HG03039 (cell line): ENCODE measurements around the gene ACOXL.

Experiments
- ATAC-seq: cut with Tn5 transposase; IDR thresholded peaks from one replicate; pipeline ENCODE4 v1.9.1; 2021; ENCODE audit warnings: mild to moderate bottlenecking, moderate library complexity; ENCODE audit not compliant: unreplicated experiment

The ACOXL gene

DNA sequence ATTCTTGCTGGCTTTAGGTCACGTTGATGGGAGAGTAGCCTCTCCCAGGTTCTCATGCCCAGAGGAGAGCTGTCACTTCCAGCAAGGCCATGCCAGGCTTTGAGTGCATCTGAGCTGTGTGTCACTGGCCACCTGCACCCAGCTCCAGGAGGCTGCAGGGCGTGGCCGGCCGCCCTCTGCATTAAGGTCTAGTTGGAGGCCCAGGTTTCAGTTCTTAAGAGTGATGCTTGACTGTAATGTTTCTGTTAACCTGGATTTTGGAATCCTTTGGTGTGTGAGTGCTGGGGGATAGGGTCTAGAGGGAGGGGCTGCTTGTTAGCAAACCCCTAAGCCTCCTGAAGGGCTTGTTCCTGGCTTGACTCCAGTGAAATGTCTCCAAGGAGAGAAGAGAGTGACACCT lies 140.1 kb downstream of the ACOXL start:
- no peak for ATAC-seq

- no peak for ATAC-seq
Observed at GRCh38 chr2:110873056-110873502, 140.7 kb downstream of the ACOXL start.

DNA sequence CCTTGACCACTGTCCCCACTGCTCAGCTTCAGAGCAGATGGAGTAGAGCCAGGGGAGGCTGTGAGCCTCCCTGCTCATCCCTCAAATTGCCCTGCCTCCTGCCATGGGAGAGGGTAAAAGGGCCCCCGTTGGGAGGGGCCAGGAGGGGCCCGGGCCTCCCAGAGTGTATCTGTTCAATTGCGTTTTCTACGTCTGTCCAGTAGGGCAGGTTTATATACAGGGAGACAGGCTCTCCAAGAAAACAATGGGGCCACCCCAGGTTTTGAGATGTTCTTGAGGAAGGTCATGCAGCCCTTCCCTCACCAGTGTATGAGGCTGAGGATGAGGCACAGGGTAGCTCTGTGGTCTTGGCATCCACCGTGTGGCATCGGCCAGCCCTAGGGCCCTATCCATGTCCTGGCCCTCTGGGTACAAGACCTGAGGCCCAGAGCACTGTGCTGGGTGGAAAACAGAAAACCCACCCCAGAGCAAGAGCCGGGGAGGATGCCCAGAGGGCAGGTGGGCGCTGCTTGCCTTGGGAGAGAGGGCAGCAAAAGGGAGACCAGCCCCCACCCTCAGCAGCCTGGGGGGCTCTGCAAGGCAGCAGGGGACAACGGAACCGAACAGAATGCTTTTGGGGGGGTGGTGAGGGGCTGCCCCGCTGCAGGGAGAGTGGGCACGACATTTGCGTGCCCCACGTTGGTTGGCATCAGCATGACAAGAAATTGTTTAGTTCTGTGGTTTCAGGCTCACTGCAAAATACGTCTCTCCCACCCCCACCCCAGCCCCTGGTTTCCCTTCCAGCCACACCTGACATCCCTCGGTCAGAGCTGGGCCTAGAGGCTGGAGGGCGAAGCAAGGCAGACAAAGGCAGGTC lies 141.5 kb downstream of the ACOXL start:
- no peak for ATAC-seq

DNA sequence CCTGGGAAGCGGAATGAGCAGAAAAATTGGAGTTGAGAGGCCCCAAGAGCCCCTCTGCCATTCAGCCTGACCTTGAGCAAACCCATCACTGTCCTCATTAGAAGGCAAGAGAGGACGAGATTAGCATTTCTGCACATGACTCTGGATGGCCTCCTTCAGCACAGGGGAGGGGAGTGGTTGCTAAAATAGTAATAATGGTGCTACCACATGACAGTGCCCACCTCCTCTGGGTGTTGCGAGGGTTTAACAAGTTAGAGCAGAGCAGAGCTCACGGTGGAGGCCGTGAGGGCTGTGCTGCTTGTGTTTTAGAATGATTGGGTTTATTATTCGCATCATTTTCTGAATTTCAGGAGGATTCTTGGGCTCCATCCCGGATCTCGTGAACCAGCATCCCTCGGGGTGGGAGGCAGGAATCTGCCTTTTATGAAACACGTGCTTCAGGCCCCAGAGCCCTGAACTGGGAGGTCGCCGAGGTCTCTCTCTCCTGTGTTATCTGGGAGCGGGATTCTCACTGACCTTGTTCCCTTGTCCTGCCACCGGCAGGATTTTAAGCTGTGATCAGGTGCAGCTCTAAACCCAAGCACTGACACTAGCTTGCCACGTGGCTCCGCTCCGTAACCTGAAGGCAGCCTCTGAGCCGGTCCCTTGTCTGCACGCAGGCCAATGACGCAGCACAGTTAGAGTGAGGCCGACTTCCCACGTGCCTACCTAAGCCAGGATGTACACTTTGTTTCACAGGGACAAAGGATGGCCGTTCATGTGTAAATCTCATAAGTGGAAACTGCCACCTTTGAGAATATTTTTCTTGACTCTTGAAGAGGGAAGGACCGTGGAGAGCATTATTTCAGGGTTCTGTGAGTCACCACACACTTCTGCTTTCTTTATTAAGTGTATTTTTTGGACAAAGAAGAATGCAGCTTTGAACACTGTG lies 142.3 kb downstream of the ACOXL start:
- ATAC-seq = no peak

GRCh38 chr2:110875384-110875725 lies 143.0 kb downstream of the ACOXL start:
- ATAC-seq = no peak

DNA sequence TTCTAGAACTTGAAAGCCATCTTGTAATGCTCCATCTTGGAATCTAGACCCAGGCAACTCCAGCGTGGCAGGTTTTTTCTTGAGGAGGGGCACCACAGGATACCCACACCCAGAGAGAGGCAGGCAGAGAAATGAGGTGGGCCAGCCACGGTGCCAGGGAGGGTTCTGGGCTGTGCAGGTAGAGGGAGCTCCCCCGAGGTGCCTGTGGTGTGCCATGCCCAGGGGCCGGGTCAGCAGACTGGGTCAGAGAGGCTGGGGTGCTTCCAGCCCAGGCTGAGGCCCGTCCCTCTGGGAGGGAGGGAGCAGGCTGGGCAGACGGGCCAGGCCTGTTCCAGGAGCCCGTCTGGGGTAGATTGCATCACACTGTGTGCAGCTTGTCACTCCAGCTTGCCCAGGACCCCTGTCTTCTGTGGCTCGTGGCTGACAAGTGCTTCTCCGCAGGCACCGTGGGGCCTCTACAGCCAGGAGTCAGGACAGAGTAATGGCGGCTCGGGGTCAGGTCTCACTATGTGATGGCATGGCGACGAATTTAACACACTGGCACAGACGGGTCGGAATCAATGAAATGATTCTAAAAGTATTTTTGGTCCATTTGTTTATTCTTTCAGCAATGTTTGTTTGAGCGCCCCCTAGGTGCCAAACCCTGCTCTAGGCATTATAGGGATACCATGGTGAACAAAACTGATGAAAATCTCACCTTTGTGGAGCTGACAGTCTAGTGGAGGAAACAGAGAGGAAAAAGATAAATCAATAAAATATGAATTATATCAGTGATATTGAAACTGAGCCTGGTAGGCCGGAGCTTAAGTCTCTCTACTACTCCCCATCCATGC lies 144.0 kb downstream of the ACOXL start:
- no peak for ATAC-seq

DNA sequence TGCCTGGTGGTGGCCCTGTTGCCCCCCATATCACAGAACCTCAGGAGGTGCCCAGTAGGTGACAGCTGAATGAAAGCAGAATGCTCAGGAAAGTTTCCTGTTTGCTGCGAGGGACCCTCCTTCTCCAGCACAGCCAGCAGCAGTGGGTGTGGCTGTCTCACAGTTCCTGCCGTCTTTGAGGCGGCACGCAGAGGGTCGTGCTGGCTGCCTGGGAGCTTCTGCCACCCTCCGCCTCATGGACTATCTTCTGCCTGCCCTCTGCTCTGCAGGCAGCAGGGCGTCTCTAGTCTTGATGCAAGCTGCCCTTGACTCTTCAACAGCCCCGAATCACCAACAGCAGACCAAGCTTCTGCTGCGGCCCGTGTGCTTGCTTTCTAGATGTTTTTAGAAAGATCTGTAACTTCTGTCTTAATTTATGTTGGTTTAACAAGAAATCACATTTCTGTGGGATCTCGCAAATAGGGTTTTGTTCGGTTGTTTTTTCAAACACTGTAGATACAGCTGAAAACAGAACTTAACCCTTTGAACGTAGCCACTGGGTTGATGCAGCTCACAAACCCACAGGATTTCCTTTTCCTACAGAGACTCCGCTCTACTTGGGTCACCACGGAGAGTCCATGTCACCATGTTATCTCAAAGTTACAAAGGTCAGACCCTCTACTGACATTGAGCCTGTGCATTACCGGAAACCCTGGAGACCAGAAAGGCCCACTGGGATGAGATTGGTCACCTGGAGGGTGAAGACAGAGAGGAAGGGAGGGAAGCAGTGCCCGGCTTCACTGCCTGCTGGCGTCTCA lies 144.9 kb downstream of the ACOXL start:
- ATAC-seq = no peak

DNA sequence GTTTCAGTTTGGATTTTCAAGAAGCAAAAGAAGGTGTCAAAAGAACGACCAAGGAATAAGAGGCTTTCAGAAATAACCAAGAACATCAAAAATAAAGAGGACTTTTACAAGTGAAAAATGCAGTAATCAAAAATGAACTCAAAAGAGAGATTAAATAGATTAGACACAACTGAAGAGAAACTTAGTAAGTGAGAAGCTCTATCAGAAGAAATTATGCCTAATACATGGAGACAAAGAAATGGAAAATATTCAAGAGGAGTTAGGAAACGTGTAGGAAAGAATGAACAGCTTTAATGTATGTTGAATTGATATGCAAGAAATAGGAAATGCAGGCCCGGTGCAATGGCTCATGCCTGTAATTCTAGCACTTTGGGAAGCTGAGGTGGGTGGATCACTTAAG lies 145.8 kb downstream of the ACOXL start:
- no peak for ATAC-seq

DNA sequence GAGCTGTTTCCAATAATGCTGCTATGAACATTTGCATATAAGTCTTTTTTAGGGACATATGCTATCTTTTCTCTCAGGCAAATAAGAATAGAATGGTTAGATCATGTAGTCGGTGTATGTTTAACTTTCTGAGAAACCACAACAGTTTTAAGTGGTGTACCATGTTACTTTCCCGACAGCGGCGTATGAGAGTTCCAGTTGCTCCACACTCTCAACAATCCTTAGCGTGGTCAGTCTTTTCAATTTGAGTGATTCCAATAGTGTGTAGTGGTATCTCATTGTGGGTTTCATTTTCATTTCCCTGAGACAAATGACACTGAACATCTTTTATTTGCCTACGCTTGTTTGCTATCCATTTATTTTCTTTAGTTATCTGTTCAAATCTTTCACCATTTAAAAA lies 149.5 kb downstream of the ACOXL start:
- ATAC-seq = no peak

DNA sequence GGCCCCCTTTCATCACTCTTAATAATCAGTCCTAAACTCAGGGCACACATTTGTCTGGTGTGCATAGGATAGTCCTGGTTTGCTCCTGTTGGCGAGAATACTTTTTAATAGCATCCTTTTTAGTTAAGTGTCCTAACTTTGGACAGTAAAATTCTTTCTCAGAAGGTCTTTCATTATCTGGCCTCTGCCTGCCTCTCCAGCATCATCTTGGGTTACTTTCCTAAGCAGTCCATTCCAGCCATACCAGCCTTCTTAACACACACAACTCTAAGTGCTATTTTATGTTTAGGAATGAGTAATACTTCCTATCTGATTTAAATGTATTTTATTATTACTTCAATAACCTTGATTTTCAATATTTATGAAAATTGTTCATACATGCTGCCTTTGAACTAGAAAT lies 151.0 kb downstream of the ACOXL start:
- no peak for ATAC-seq

GRCh38 chr2:110885256-110885655 lies 152.9 kb downstream of the ACOXL start:
- ATAC-seq = no peak

DNA sequence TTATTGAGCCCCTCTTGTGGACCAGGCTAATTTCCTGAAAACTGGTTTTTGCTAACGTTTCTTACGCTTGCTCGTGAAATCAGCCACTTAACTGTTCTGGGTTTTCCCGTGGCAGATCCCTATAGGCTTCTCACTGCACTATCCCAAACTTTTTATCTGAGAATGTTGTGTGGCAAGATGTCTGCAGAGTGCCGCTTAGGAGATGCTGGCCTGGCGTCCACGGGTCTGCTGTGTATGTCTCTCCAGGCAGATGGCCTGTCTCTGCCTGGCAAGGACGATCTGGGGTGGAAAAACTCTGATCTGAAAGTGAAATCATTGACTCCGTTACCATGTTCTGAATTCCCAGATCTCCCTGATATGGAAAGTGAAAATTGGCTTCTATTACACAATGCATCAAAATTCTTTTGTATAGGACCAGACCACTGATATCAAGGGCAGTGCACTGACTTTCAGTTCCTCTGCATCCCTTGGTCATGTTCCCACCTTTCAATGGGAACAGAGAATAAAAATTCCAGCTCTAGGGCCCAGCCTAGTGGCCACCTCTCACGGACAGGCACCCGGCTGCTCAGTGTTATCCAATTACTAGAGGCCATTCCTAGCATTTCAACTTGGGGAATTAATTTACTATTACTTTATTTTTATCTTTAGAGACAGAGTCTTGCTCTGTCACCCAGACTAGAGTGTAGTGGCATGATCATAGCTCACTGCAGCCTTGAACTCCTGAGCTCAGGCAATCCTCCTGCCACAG lies 154.6 kb downstream of the ACOXL start:
- ATAC-seq = no peak

DNA sequence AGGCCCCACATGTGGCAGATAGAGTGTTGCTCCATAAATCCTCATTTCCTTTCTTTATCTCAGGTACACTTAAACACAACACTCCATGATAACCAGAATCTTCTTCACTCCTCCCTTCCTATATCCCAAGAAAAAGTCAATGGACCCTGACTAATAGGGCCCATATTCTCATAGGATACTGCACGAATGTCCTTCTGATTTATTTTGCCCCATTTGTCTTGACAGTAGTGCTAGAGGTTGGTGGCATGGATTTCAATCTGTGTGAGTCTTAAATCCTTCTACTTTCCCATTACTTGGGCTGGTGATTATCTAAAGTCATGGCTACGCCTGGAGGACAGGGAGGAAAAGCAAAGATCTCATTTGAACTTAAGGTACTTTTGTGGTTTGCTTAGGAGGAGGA lies 156.0 kb downstream of the ACOXL start:
- ATAC-seq = no peak

- ATAC-seq = no peak
Observed at GRCh38 chr2:110891626-110892025, 159.3 kb downstream of the ACOXL start.

GRCh38 chr2:110896226-110896625 lies 163.9 kb downstream of the ACOXL start:
- ATAC-seq = no peak

DNA sequence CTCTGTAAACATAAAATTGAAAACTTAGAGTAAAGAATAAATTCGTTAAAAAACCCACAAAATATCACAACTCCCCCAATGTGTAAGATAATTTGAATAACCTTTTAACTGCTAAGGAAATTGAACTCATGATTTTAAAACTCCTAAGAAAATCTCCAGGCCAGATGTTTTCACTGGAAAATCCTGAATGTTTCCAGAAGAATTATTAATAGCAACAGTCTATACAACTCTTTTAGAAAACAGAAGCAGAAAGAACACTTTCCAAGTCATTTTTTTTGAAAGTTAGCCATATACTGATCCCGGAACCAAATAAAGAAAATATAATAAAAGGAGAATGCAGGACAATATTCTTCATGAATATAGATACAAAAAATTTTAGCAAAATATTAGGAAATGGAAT lies 165.6 kb downstream of the ACOXL start:
- no peak for ATAC-seq

DNA sequence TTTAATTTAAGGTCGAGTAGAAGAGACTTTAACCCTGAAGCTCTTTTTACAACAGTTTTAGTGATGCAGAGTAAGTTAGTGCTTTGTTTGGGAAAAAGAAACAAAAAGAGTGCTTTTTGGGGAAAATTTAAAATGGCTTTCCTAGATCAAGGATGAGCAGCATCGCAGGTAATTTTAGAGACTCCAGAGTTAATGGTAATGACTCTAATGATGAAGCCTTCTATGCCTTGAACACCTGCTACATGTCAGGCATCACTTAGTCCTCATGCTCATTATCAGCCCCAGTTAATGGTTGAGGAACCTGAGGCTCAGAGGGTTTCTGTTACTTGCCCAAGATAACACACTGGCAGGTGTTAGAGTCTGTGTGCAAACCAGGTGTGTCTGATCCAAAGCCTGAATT lies 167.8 kb downstream of the ACOXL start:
- no peak for ATAC-seq

- ATAC-seq = no peak
Observed at GRCh38 chr2:110903548-110903947, 171.2 kb downstream of the ACOXL start.

GRCh38 chr2:110904116-110904778 lies 171.9 kb downstream of the ACOXL start:
- no peak for ATAC-seq
